ENCODE measurements around the gene CYP27B1. TPM values are rescaled to one million over a fixed set of nuclear protein-coding genes. Genes with fewer than 3 reads are reported as not detected.

The CYP27B1 gene
- total and polyA plus RNA-seq, 9 of the 15 experiments (the other 6 are each of a cell fraction or from before 2014, with no cell fraction given) = 0.18 to 4.2 (median 1.8) TPM

DNA sequence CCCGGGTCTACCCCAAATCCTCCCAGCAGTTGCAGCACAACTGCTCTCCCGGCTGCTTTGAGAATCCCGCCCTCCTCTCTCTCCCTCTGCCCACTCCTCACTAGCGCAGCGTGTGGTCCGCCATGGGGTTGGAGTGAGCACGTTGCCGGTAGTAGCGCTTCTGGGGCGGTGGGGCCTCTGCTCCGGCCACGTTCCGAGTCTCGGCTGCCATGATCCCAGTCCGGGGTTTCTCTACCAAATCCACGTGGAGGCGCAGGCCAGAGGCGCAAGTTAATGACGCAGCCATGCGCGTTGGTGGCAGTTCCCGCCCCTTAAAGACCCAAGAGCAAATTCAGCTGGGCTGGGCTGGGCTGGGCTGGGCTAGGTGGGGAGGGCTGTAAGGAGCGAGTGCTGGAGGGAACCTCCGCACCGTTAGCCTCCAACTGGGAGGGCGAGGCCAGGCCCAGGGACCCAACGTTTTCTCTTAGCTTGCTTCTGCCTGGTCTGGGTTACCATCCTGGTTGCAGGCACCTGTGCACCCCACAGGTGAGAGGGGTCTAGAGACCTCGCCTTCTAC lies 5.1 kb upstream of the CYP27B1 start, which contains the start of gene METTL1 (continued):
- TF ChIP-seq TGIF2 (CRISPR knock-in tag; IDR thresholded peaks at IDR 0.05) (no peak), TAF1 (IDR thresholded peaks at IDR 0.05; ENCODE audit: control insufficient read depth, extremely low read depth, insufficient read depth, low read length, severe bottlenecking) (peak; percentile 83), REST (IDR thresholded peaks at IDR 0.05; ENCODE audit: borderline replicate concordance) (peak; percentile 42; the same call in 1 of the 2 replicates), REST (CRISPR knock-in tag; IDR thresholded peaks at IDR 0.05; ENCODE audit: low read depth) (no peak), ZNF717 (CRISPR knock-in tag; IDR thresholded peaks at IDR 0.05) (no peak), MYBL2 (IDR thresholded peaks at IDR 0.05; ENCODE audit: low read depth) (no peak), MYBL2 (CRISPR knock-in tag; IDR thresholded peaks at IDR 0.05; ENCODE audit: borderline replicate concordance) (no peak), ZNF212 (CRISPR knock-in tag; IDR thresholded peaks at IDR 0.05) (no peak), ZBTB8A (IDR thresholded peaks at IDR 0.05; ENCODE audit: partially characterized antibody) (no peak), SIN3A (IDR thresholded peaks at IDR 0.05; ENCODE audit: borderline replicate concordance in 2 of 2, control insufficient read depth in 1 of 2, low read depth in 2 of 2, low read length in 2 of 2) (peak; percentile 98 to 99), CBX3 (IDR thresholded peaks at IDR 0.05; ENCODE audit: borderline replicate concordance in 1 of 2, low read length in 2 of 2) (peak in 1 of 2 experiments; percentile 40; a peak in 1 of 3 replicates), MCM7 (IDR thresholded peaks at IDR 0.05) (no peak), POLR2AphosphoS2 (IDR thresholded peaks at IDR 0.05; ENCODE audit: low read length) (no peak)
- TF ChIP-seq, protein P1, sequence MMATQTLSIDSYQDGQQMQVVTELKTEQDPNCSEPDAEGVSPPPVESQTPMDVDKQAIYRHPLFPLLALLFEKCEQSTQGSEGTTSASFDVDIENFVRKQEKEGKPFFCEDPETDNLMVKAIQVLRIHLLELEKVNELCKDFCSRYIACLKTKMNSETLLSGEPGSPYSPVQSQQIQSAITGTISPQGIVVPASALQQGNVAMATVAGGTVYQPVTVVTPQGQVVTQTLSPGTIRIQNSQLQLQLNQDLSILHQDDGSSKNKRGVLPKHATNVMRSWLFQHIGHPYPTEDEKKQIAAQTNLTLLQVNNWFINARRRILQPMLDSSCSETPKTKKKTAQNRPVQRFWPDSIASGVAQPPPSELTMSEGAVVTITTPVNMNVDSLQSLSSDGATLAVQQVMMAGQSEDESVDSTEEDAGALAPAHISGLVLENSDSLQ (IDR thresholded peaks at IDR 0.05) = 0 out of 2 replicates have a peak, but pooled peaks have one; percentile 4
- TF ChIP-seq, protein P2, sequence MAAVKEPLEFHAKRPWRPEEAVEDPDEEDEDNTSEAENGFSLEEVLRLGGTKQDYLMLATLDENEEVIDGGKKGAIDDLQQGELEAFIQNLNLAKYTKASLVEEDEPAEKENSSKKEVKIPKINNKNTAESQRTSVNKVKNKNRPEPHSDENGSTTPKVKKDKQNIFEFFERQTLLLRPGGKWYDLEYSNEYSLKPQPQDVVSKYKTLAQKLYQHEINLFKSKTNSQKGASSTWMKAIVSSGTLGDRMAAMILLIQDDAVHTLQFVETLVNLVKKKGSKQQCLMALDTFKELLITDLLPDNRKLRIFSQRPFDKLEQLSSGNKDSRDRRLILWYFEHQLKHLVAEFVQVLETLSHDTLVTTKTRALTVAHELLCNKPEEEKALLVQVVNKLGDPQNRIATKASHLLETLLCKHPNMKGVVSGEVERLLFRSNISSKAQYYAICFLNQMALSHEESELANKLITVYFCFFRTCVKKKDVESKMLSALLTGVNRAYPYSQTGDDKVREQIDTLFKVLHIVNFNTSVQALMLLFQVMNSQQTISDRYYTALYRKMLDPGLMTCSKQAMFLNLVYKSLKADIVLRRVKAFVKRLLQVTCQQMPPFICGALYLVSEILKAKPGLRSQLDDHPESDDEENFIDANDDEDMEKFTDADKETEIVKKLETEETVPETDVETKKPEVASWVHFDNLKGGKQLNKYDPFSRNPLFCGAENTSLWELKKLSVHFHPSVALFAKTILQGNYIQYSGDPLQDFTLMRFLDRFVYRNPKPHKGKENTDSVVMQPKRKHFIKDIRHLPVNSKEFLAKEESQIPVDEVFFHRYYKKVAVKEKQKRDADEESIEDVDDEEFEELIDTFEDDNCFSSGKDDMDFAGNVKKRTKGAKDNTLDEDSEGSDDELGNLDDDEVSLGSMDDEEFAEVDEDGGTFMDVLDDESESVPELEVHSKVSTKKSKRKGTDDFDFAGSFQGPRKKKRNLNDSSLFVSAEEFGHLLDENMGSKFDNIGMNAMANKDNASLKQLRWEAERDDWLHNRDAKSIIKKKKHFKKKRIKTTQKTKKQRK (IDR thresholded peaks at IDR 0.05; ENCODE audit: borderline replicate concordance, low read depth, low read length) = no peak
